ENCODE results near the gene CUL3.

Gene CUL3

GRCh38 chr2:224466304-224466895 lies 118.8 kb downstream of the CUL3 start:
- DNase-seq, result no peak

- DNase-seq, result no peak
Observed at GRCh38 chr2:224461391-224461790, 123.8 kb downstream of the CUL3 start.

- DNase-seq, result no peak
Observed at GRCh38 chr2:224457408-224458096, 127.6 kb downstream of the CUL3 start.

GRCh38 chr2:224453892-224454291 lies 131.3 kb downstream of the CUL3 start:
- no peak for DNase-seq

GRCh38 chr2:224449212-224450147 lies 135.7 kb downstream of the CUL3 start:
- DNase-seq, result no peak

- DNase-seq, result no peak
Observed at GRCh38 chr2:224448236-224448635, 136.9 kb downstream of the CUL3 start.

- no peak for DNase-seq
Observed at GRCh38 chr2:224444783-224445182, 140.4 kb downstream of the CUL3 start.

- no peak for DNase-seq
Observed at GRCh38 chr2:224444021-224444420, 141.1 kb downstream of the CUL3 start.

GRCh38 chr2:224442071-224442967 lies 142.8 kb downstream of the CUL3 start:
- no peak for DNase-seq

- no peak for DNase-seq
Observed at GRCh38 chr2:224440988-224441387, 144.2 kb downstream of the CUL3 start.

- no peak for DNase-seq
Observed at GRCh38 chr2:224438726-224439125, 146.4 kb downstream of the CUL3 start.

- DNase-seq, result no peak
Observed at GRCh38 chr2:224436634-224437033, 148.5 kb downstream of the CUL3 start.

- DNase-seq, result no peak
Observed at GRCh38 chr2:224434618-224435017, 150.5 kb downstream of the CUL3 start.

GRCh38 chr2:224433442-224433841 lies 151.7 kb downstream of the CUL3 start:
- DNase-seq, result no peak

GRCh38 chr2:224432003-224432579 lies 153.1 kb downstream of the CUL3 start:
- DNase-seq, result no peak

- no peak for DNase-seq
Observed at GRCh38 chr2:224429441-224429810, 155.7 kb downstream of the CUL3 start.

GRCh38 chr2:224428787-224429440 lies 156.2 kb downstream of the CUL3 start:
- no peak for DNase-seq

GRCh38 chr2:224427471-224427870 lies 157.7 kb downstream of the CUL3 start:
- no peak for DNase-seq

GRCh38 chr2:224426656-224427055 lies 158.5 kb downstream of the CUL3 start:
- no peak for DNase-seq

GRCh38 chr2:224421065-224421464 lies 164.1 kb downstream of the CUL3 start:
- DNase-seq, result no peak
